ENCODE results near the gene BTN3A1. TPM values are rescaled to one million over a fixed set of nuclear protein-coding genes. Genes with fewer than 3 reads are reported as not detected.

The BTN3A1 gene
- total RNA-seq, 1 experiment from 2014 or later, result 5.4 TPM

- Histone ChIP-seq H3K4me2 (ENCODE audit: low read length) (peak overlapping the region; percentile 84), H3K9me2 (replicated peaks; ENCODE audit: low read length) (no peaks in the 10 kb centered on the region), H3K4me3 (ENCODE audit: low read length) (peak overlapping the region; percentile 83), H4K20me1 (ENCODE audit: low read length) (no peaks in the 10 kb centered on the region), H3K36me3 (ENCODE audit: low read depth, low read length) (no peaks in the 10 kb centered on the region), H3K4me1 (ENCODE audit: insufficient read depth, low read length) (peaks cover 13% of the 10 kb centered on the region), H3K27ac (ENCODE audit: low read length) (0 out of 2 replicates have a peak overlapping the region, but pooled peaks have one; percentile 4), H3K9me3 (ENCODE audit: low read length) (no peaks in the 10 kb centered on the region), H3F3A (ENCODE audit: low read length, unreplicated experiment) (no peaks in the 10 kb centered on the region), H3K79me2 (ENCODE audit: low read length) (no peaks in the 10 kb centered on the region), H3K27me3 (ENCODE audit: low read length) (no peaks in the 10 kb centered on the region), H2AFZ (ENCODE audit: low read length) (peak overlapping the region; percentile 97), H3K9ac (ENCODE audit: low read length) (peak overlapping the region; percentile 61; the same call in 1 of the 2 replicates)
- no peak for TF ChIP-seq EZH2 (IDR thresholded peaks at IDR 0.05; ENCODE audit: low read length, unreplicated experiment)
- no peak for TF ChIP-seq CTCF (conservative IDR thresholded peaks at IDR 0.05; ENCODE audit: low read depth, low read length)
- TF ChIP-seq EZH2phosphoT487 (IDR thresholded peaks at IDR 0.05; ENCODE audit: borderline replicate concordance, low read length), result no peak
- BruUV-seq (replicated peaks), result no TSS peak
- ChIA-PET POLR2A (ENCODE audit: unreplicated experiment) (no interaction called here), CTCF (no interaction called here)
- ATAC-seq (peak; percentile 48), DNase-seq (peak; percentile 39)
- intact Hi-C loops (cut with micrococcal nuclease), result no loop called here
Measured at GRCh38 chr6:26363882-26364701, 38.0 kb upstream of the BTN3A1 start.

- intact Hi-C loops (cut with micrococcal nuclease), result loop anchor here (5.0 kb wide), 1 partner anchor 37 kb away; the partner anchor contains the start of gene BTN3A1
- H3K9ac ChIP-seq (ENCODE audit: low read length), result peak overlapping the region; percentile 61
- CTCF ChIA-PET, result no interaction called here
- peak overlapping the region; percentile 83 for H3K4me3 ChIP-seq (ENCODE audit: low read length)
- no peaks in the 10 kb centered on the region for H3F3A ChIP-seq (ENCODE audit: low read length, unreplicated experiment)
- POLR2A ChIA-PET (ENCODE audit: unreplicated experiment), result no interaction called here
- H2AFZ ChIP-seq (ENCODE audit: low read length), result peak overlapping the region; percentile 97
- H3K4me2 ChIP-seq (ENCODE audit: low read length), result peak overlapping the region; percentile 84
- H4K20me1 ChIP-seq (ENCODE audit: low read length), result no peaks in the 10 kb centered on the region
- no peaks in the 10 kb centered on the region for H3K9me2 ChIP-seq (replicated peaks; ENCODE audit: low read length)
- ATAC-seq, result no peak
- no peaks in the 10 kb centered on the region for H3K36me3 ChIP-seq (ENCODE audit: low read depth, low read length)
- no peaks in the 10 kb centered on the region for H3K79me2 ChIP-seq (ENCODE audit: low read length)
- no peak for DNase-seq
- no TSS peak for BruUV-seq (replicated peaks)
- no peak overlapping the region for H3K27ac ChIP-seq (ENCODE audit: low read length)
- H3K9me3 ChIP-seq (ENCODE audit: low read length), result no peaks in the 10 kb centered on the region
- H3K4me1 ChIP-seq (ENCODE audit: insufficient read depth, low read length), result peaks cover 13% of the 10 kb centered on the region
- H3K27me3 ChIP-seq (ENCODE audit: low read length), result no peaks in the 10 kb centered on the region
- TF ChIP-seq EZH2phosphoT487 (IDR thresholded peaks at IDR 0.05; ENCODE audit: borderline replicate concordance, low read length), result no peak
Measured at GRCh38 chr6:26365633-26365995, 36.5 kb upstream of the BTN3A1 start.

DNA sequence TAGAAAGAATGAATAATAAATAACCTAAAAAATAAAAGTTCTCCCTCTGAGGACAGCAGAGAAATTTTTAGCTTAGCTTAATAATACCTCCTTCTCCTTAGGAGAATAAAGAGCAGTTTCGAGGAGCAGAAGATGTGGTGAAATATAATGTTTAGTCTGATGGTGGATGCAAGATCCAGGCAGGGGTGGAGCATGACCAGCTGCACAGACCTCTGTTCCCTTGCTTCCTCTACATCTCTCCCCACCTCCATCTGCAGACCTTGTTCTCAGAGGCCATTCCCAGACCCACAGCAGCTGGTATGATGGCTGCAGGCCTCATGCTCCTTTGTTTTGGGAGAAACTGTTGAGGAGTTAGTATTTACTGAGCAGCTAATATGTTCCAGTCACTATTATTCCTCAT lies 35.6 kb upstream of the BTN3A1 start:
- H3K36me3 ChIP-seq (ENCODE audit: low read depth, low read length), result no peaks in the 10 kb centered on the region
- no peak overlapping the region for H2AFZ ChIP-seq (ENCODE audit: low read length)
- no peak overlapping the region for H3K9ac ChIP-seq (ENCODE audit: low read length)
- peaks cover 13% of the 10 kb centered on the region for H3K4me1 ChIP-seq (ENCODE audit: insufficient read depth, low read length)
- no peaks in the 10 kb centered on the region for H3K79me2 ChIP-seq (ENCODE audit: low read length)
- no TSS peak for BruUV-seq (replicated peaks)
- H3F3A ChIP-seq (ENCODE audit: low read length, unreplicated experiment), result no peaks in the 10 kb centered on the region
- no peak overlapping the region for H3K27ac ChIP-seq (ENCODE audit: low read length)
- ChIA-PET CTCF (no interaction called here), POLR2A (ENCODE audit: unreplicated experiment) (no interaction called here)
- H3K9me2 ChIP-seq (replicated peaks; ENCODE audit: low read length), result no peaks in the 10 kb centered on the region
- H3K4me3 ChIP-seq (ENCODE audit: low read length), result no peak overlapping the region
- H3K9me3 ChIP-seq (ENCODE audit: low read length), result no peaks in the 10 kb centered on the region
- intact Hi-C loops (cut with micrococcal nuclease), result loop anchor here (5.0 kb wide), 1 partner anchor 36 kb away; the partner anchor contains the start of gene BTN3A1
- no peaks in the 10 kb centered on the region for H4K20me1 ChIP-seq (ENCODE audit: low read length)
- H3K27me3 ChIP-seq (ENCODE audit: low read length), result no peaks in the 10 kb centered on the region
- no peak for TF ChIP-seq EZH2 (IDR thresholded peaks at IDR 0.05; ENCODE audit: low read length, unreplicated experiment)
- DNase-seq (no peak), ATAC-seq (no peak)
- 0 out of 2 replicates have a peak overlapping the region, but pooled peaks have one; percentile 84 for H3K4me2 ChIP-seq (ENCODE audit: low read length)
